Activated T-cell treated with anti-CD3 and anti-CD28 coated beads, Interleukin-2, amount 50 U/mL, for 72 hours (primary cell): ENCODE data around the gene GNAS-AS1. TPM values are rescaled to one million over a fixed set of nuclear protein-coding genes. Genes with fewer than 3 reads are reported as not detected.
A peak's percentile ranks its signal among the peaks of the same experiment; 100 is the strongest.
"Not testable (repeated sequence)": the region's sequence is repeated elsewhere in the genome, so short reads cannot be mapped to it uniquely, and the experiment has no call there.

Experiments
- ATAC-seq, 2 donors: fragments of 150-1000 bp; cut with Tn5 transposase; replicated peaks in 1 of 2; 2 replicates each; pipeline ENCODE4 v1.10.0; 2021; ENCODE audit warnings: moderate library complexity in 2 of 2, mild to moderate bottlenecking in 1 of 2
- DNase-seq, 2 donors: peaks; one replicate each; pipeline ENCODE4 v3.0.0; 2021 to 2022; ENCODE audit warnings: mixed read lengths in 1 of 2
- H3K27ac Mint-ChIP-seq: one replicate; pipeline ENCODE4 v1.8.0; 2022; ENCODE audit warnings: mild to moderate bottlenecking, moderate library complexity, mixed read lengths
- H3K27me3 Mint-ChIP-seq: one replicate; pipeline ENCODE4 v1.8.0; 2022; ENCODE audit warnings: low read depth, mixed read lengths
- H3K36me3 Mint-ChIP-seq, 2 donors: one replicate each; pipeline ENCODE4 v1.8.0; 2022; ENCODE audit warnings: mixed read lengths in 2 of 2, mild to moderate bottlenecking in 1 of 2; ENCODE audit not compliant: insufficient read depth in 2 of 2
- H3K4me1 Mint-ChIP-seq: one replicate; pipeline ENCODE4 v1.8.0; 2022; ENCODE audit warnings: low read depth, mixed read lengths
- H3K4me3 Mint-ChIP-seq, 2 donors: one replicate each; pipeline ENCODE4 v1.8.0; 2022; ENCODE audit warnings: mild to moderate bottlenecking in 2 of 2, mixed read lengths in 2 of 2, moderate library complexity in 2 of 2
- H3K9me3 Mint-ChIP-seq, 2 donors: one replicate each; pipeline ENCODE4 v1.8.0; 2022; ENCODE audit warnings: mixed read lengths in 2 of 2
- total RNA-seq, 2 donors: library from RNA; stranded (reverse); gene quantifications; one replicate each; pipeline ENCODE4 v1.2.3, GENCODE V29; 2022

Gene GNAS-AS1
- total RNA-seq, 2 donors from 2014 or later, result 2.3 to 2.5 TPM

DNA sequence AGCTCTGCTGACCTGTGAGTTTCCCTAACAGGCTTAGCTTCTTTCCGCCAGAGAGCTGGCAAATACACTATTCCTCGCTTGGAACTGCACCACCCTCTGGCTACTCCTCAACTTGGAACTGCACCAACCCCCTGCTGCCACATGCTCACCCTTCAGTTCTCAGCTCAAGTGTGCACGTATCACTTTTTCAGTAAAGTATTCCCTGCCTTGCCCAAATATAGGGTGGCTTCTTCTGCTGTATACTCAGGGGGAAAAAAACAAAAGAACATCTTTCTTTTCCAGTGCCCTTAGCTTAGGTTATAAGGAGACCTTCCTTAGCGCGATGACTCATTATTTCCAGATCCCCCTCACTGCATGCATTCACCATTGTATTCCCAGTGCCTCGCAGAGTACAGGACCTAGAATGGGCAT is 21.2 kb downstream of the GNAS-AS1 start:
- Mint-ChIP-seq H3K36me3 (peaks cover 4 to 5% of the 10 kb centered on the region in 2 donors), H3K27me3 (peaks cover 41% of the 10 kb centered on the region), H3K27ac (no peak overlapping the region), H3K9me3 (peaks cover 4 to 5% of the 10 kb centered on the region in 2 donors), H3K4me3 (no peak overlapping the region), H3K4me1 (no peaks in the 10 kb centered on the region)
- DNase-seq, result no peak
- ATAC-seq, result no peak

DNA sequence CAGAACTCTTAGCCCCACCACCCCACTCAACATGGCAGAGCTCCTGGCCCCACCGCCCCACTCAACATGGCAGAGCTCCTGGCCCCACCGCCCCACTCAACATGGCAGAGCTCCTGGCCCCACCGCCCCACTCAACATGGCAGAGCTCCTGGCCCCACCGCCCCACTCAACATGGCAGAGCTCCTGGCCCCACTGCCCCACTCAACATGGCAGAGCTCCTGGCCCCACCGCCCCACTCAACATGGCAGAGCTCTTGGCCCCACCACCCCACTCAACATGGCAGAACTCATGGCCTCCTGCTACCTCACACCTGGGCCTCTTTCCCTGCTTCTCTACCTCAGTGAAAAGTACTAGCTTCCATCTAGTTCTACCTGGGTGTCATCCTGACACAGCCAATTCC is 21.9 kb downstream of the GNAS-AS1 start:
- H3K36me3 Mint-ChIP-seq, ATAC-seq, H3K4me1 Mint-ChIP-seq, DNase-seq, H3K4me3 Mint-ChIP-seq, H3K27ac Mint-ChIP-seq, H3K9me3 Mint-ChIP-seq: not testable (repeated sequence)
- peaks cover 39% of the 10 kb centered on the region for H3K27me3 Mint-ChIP-seq

DNA sequence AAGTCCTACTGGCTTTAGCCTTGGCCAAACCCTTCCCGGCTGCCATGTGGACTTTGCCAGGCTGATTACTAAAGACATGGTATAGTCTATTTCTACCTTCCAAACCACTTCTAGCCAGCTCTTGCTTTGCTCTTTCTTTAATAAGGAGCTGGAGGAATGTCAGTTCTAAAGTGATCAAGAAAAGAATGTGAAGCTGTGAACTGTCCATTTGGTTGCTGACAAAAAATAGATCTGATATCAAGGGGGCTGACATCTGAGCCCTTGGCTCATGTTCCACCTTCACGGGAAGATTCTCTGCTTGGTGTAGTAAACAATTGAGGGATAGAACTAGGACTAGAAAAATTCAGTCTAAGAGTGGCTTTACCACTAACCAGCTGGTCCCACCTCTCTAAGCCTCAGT is 22.6 kb downstream of the GNAS-AS1 start:
- Mint-ChIP-seq H3K9me3 (peaks cover 4 to 5% of the 10 kb centered on the region in 2 donors), H3K4me3 (no peak overlapping the region), H3K27me3 (peaks cover 32% of the 10 kb centered on the region), H3K36me3 (peaks cover 4 to 5% of the 10 kb centered on the region in 2 donors), H3K27ac (no peak overlapping the region), H3K4me1 (no peaks in the 10 kb centered on the region)
- ATAC-seq (no peak), DNase-seq (no peak)

DNA sequence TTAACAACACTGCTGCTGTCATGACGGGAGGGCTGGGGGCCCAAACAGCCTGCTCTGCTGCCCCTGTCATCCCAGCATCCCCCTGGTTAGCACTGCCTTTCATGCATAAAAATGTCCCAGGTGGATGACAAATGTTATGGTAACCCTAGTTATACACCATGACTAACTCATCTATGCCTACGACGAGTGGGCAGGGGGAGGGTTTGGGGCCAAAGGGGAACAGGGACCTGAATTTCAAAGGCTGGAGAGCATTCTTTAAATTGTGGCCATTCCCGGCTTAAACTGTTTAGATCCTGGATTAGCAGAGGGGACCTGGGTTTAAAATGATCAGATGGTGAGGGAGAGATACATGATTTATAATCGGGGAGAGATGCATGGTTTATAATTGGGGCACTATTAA is 24.4 kb downstream of the GNAS-AS1 start:
- ATAC-seq (no peak), DNase-seq (no peak)
- peaks cover 5% of the 10 kb centered on the region in 2 donors for H3K9me3 Mint-ChIP-seq
- peaks cover 2% of the 10 kb centered on the region for H3K4me1 Mint-ChIP-seq
- H3K36me3 Mint-ChIP-seq, result peaks cover 4 to 7% of the 10 kb centered on the region in 2 donors
- no peak overlapping the region for H3K4me3 Mint-ChIP-seq
- no peak overlapping the region for H3K27ac Mint-ChIP-seq
- peaks cover 22% of the 10 kb centered on the region for H3K27me3 Mint-ChIP-seq

DNA sequence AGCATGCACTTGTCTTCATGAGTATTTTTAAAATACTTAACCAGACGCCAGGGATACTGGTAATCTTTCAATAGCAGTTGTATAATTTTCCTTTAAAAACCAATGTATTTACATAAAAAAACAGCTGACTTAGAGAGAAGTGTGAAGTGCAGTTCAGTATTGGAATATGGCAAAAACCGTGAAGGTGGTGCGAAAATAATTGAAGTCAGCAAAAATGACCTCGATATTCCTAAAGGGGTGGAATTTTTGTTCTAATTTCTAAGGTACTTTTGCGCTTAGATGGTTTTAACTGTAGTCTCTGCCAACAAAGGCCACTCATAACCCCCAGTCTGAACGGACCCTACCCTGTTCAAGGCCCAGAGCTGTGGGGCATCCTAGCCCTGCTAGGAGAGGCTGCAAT is 25.3 kb downstream of the GNAS-AS1 start:
- Mint-ChIP-seq H3K27me3 (peaks cover 26% of the 10 kb centered on the region), H3K9me3 (peaks cover 6% of the 10 kb centered on the region in 2 donors), H3K4me1 (peaks cover 6% of the 10 kb centered on the region), H3K27ac (no peak overlapping the region), H3K4me3 (no peak overlapping the region), H3K36me3 (peaks cover 7 to 12% of the 10 kb centered on the region in 2 donors)
- ATAC-seq (no peak), DNase-seq (no peak)

DNA sequence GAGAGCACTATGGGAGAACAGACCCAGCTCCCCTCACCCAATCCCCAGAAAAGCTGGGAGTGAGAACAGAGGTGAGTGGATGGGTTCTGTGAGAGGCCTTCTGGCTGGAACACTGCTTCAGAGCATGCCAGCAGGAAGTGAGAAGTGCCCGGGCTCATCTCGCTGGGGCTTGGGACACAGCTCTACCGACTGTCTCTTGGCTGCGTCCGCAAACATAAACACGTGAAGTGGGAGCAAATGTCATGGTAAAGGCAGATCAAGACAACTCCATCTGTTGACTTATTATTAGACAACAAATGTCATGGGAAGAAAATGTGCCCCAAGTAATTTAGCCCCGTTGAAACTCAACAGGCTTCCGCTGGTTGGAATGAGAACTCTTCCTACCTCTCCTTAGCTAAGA is 25.9 kb downstream of the GNAS-AS1 start:
- no peak overlapping the region for H3K4me3 Mint-ChIP-seq
- peaks cover 6% of the 10 kb centered on the region for H3K4me1 Mint-ChIP-seq
- H3K27ac Mint-ChIP-seq, result no peak overlapping the region
- H3K27me3 Mint-ChIP-seq, result peaks cover 25% of the 10 kb centered on the region
- no peak for DNase-seq
- H3K36me3 Mint-ChIP-seq, result peaks cover 9 to 14% of the 10 kb centered on the region in 2 donors
- peaks cover 6% of the 10 kb centered on the region in 2 donors for H3K9me3 Mint-ChIP-seq
- ATAC-seq, result no peak

DNA sequence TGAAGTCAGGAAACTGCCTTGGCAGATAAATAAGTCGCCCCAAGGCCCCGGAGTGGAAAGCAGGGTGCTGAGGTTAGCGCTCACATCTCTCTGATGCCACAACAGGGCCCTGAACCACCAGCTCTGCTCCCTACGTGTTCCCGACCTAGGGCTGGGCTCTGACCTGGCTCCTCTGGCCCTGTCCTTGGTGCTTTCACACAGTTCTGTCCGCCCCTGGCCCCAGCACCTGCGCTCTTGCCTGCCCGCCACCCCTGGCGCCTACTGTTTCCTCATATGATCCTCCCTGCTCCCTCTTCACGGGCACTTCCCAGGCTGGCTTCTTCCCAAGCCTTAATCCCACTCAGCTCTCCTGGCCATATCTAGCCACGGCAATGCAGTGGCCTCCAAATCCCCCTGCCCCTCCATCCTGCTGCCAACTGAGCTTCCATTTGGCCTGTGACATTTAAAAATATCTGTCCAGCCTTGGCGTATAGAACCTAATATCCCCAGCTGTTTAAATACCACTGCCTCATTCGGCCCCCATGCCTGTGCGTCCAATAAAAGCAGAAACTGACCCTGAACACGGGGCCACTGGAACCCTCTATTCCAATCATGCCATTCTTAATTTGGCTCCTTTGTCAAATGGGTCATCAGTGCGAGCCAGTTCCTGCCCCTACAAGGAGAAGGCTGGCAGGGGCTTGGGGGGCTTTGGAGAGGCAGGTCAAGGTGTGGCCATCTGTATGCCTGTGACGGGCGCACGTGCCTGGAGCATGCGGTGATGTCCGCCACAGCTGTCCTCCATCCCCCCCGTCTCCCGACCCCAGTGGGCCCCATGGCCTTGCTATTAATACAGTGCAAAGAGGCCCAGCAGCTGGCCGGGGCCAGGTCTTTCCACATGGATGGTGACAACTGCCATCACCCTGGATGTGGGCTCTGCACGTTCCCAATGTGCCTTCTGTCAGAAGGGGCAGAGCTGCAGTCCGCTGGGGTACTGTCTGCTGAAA is 27.7 kb downstream of the GNAS-AS1 start:
- H3K27me3 Mint-ChIP-seq, result peaks cover 20% of the 10 kb centered on the region
- no peak for DNase-seq
- H3K4me3 Mint-ChIP-seq, result no peak overlapping the region
- H3K36me3 Mint-ChIP-seq, result peaks cover 7 to 20% of the 10 kb centered on the region in 2 donors
- peaks cover 4% of the 10 kb centered on the region in 2 donors for H3K9me3 Mint-ChIP-seq
- no peak for ATAC-seq
- H3K27ac Mint-ChIP-seq, result no peak overlapping the region
- peaks cover 21% of the 10 kb centered on the region for H3K4me1 Mint-ChIP-seq

DNA sequence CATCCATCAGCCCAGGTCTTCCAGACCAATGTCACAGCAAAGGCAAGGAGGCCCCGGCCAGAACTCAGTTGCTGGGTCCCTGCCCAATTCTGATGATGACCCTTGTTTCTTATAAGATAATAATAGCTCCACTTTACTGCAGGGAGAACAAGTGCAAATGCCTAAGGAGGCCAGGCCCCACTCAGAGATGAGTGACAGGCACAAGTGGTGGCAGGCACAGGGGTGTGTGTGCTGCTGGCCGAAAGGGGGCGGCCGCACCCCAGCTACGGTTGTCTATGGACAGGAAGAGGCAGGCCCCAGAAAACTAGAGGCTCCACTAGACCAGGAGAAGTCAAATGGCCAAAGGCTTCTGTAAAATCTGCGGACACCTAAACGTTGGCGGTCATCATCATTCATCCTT is 28.6 kb downstream of the GNAS-AS1 start:
- Mint-ChIP-seq H3K4me3 (no peak overlapping the region), H3K36me3 (peaks cover 7 to 20% of the 10 kb centered on the region in 2 donors), H3K27ac (no peak overlapping the region), H3K4me1 (peaks cover 27% of the 10 kb centered on the region), H3K9me3 (peaks cover 4% of the 10 kb centered on the region in 2 donors), H3K27me3 (peaks cover 27% of the 10 kb centered on the region)
- ATAC-seq (no peak), DNase-seq (no peak)

DNA sequence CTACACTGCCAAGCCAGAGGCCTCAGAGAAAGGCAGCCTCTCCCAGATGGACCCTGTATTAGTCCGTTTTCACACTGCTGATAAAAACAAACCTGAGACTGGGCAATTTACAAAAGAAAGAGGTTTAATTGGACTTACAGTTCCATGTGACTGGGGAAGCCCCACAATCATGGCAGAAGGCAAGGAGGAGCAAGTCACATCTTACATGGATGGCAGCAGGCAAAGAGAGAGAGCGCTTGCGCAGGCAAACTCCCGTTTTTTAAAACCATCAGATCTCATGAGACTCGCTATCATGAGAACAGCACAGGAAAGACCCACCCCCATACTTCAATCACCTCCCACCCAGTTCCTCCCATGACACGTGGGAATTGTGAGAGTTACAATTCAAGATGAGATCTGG is 30.2 kb downstream of the GNAS-AS1 start:
- Mint-ChIP-seq H3K27me3 (peaks cover 41% of the 10 kb centered on the region), H3K36me3 (peaks cover 7 to 20% of the 10 kb centered on the region in 2 donors), H3K4me1 (peaks cover 27% of the 10 kb centered on the region)
- DNase-seq, ATAC-seq, H3K27ac Mint-ChIP-seq, H3K9me3 Mint-ChIP-seq, H3K4me3 Mint-ChIP-seq: not testable (repeated sequence)

DNA sequence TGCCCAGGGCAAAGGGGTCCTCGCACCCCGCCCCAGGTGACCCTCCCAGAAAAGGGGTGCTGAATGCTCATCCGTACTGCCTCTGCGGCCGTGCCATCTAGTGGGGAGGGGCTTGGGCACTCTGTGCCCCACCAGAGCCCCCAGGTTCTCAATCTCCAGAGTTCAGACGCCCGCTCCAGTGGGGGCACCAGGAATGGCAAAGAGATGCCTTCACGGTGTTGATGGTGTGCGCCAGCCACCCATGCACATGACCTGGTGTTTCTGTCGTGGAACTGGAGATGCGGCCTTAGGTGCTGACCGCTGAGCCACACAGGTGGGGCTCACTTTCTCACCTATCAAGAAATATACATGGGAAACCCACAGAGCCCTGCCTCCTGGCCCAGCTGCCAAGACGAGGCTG is 30.8 kb downstream of the GNAS-AS1 start:
- ATAC-seq (no peak), DNase-seq (no peak)
- Mint-ChIP-seq H3K27ac (no peak overlapping the region), H3K36me3 (peaks cover 7 to 20% of the 10 kb centered on the region in 2 donors), H3K27me3 (peaks cover 44% of the 10 kb centered on the region), H3K9me3 (peaks cover 4% of the 10 kb centered on the region in 2 donors), H3K4me1 (peaks cover 27% of the 10 kb centered on the region), H3K4me3 (no peak overlapping the region)

DNA sequence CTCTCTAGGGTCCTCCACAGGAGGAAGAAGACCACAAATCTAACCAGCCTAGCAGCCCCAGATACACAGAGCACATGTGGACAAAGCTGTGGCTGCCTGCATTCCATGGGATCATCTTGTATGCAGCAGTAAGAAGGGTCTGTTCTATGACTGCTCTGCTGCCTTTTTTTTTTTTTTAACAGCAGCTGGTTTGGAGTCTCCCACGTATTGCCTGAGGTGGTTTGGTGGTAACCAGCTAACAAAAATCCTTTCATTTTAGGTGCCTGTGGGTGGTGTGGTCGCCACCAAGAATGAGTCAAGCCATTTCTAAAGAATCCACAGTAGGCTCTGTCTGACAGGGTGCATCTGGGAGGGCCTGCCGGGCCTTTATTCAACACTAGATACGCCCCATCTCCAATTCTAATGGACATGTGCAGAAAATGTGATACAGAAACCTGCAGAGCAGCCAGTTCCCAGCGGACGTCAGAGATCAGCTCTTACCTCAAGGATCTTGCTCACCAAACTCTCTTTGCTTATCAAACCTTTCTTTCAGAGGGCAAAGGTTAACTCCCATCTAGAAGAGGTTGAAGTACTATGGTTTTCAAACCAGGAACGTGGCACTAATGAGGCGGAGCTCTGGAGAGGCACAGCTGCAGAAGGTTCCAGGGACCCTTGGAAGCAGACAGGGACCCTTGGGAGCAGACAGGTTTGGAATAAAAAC is 32.0 kb downstream of the GNAS-AS1 start:
- H3K4me1 Mint-ChIP-seq, result peaks cover 27% of the 10 kb centered on the region
- H3K4me3 Mint-ChIP-seq, result peak overlapping the region; percentile 39 to 58
- DNase-seq (peak; percentile 82 to 86), ATAC-seq (peak; percentile 97)
- peaks cover 7 to 20% of the 10 kb centered on the region in 2 donors for H3K36me3 Mint-ChIP-seq
- H3K27me3 Mint-ChIP-seq, result peaks cover 52% of the 10 kb centered on the region
- H3K9me3 Mint-ChIP-seq, result peaks cover 4% of the 10 kb centered on the region in 2 donors
- H3K27ac Mint-ChIP-seq, result peak overlapping the region; percentile 34

DNA sequence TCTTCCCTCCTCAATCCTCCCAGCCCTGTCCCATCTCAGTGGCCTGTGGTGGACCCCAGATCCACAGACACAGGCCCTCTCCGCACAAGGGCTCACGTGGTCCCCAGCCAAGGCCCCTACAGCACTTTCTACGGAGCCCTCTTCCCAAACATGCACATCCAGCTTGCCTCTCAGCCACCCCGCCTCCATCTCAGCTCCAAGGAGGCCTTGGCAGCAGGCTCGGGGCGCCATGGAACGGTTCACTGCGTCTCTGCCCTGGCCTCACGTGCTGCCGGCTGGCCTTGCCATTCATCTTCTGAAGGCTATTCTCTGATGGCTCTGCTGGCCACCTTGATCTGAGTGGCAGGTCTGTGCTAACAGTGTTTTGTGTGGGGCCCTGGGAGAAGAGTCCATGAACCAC is 33.0 kb downstream of the GNAS-AS1 start:
- DNase-seq, result no peak
- ATAC-seq, result no peak
- Mint-ChIP-seq H3K4me3 (no peak overlapping the region), H3K4me1 (peaks cover 27% of the 10 kb centered on the region), H3K27me3 (peaks cover 62% of the 10 kb centered on the region), H3K27ac (no peak overlapping the region), H3K36me3 (peaks cover 7 to 20% of the 10 kb centered on the region in 2 donors), H3K9me3 (peaks cover 4% of the 10 kb centered on the region in 2 donors)
